GM12873 (cell line): Measurements from ENCODE around the gene PRKCA.

Experiments
- CTCF ChIP-seq: IDR thresholded peaks from 2 replicates; pipeline ENCODE4 v1.5.1; 2012; ENCODE audit warnings: low read depth, mild to moderate bottlenecking, moderate library complexity, low read length, control low read depth; ENCODE audit not compliant: insufficient read depth; ENCODE audit errors: missing control alignments

Gene PRKCA

GRCh38 chr17:66760324-66760723 is 457.9 kb downstream of the PRKCA start:
- no peak for TF ChIP-seq CTCF

GRCh38 chr17:66762276-66762675 is 459.9 kb downstream of the PRKCA start:
- TF ChIP-seq CTCF = no peak

- no peak for TF ChIP-seq CTCF
Measured at GRCh38 chr17:66763056-66763455, 460.6 kb downstream of the PRKCA start.

GRCh38 chr17:66764506-66764905 is 462.1 kb downstream of the PRKCA start:
- TF ChIP-seq CTCF = no peak

GRCh38 chr17:66767154-66767933 is 464.9 kb downstream of the PRKCA start:
- TF ChIP-seq CTCF = no peak

GRCh38 chr17:66769911-66770310 is 467.5 kb downstream of the PRKCA start:
- TF ChIP-seq CTCF = no peak

- TF ChIP-seq CTCF = no peak
Measured at GRCh38 chr17:66772148-66772812, 469.9 kb downstream of the PRKCA start.
